Nephron (organoid): Measurements from ENCODE around the gene SLFN12.

Experiments
- H3K27ac Mint-ChIP-seq, 3 experiments: 2 replicates each; pipeline ENCODE4 v1.8.0; 2020; ENCODE audit warnings: mixed read lengths in 3 of 3, mild to moderate bottlenecking in 2 of 3, moderate library complexity in 1 of 3
- H3K27me3 Mint-ChIP-seq: 2 replicates; pipeline ENCODE4 v1.8.0; 2021; ENCODE audit warnings: low read depth, mild to moderate bottlenecking, moderate library complexity, mixed read lengths
- H3K36me3 Mint-ChIP-seq: 2 replicates; pipeline ENCODE4 v1.8.0; 2020; ENCODE audit warnings: low read depth, mixed read lengths
- H3K4me1 Mint-ChIP-seq: 2 replicates; pipeline ENCODE4 v1.8.0; 2020; ENCODE audit warnings: mixed read lengths
- H3K4me3 Mint-ChIP-seq, 3 experiments: 2 replicates each; pipeline ENCODE4 v1.8.0; 2020; ENCODE audit warnings: mild to moderate bottlenecking in 3 of 3, mixed read lengths in 3 of 3, moderate library complexity in 2 of 3
- H3K9me3 Mint-ChIP-seq: 2 replicates; pipeline ENCODE4 v1.8.0; 2020; ENCODE audit warnings: mixed read lengths
- CTCF ChIP-seq, 3 experiments: fragments of 200-600 bp; sonication (generic); IDR thresholded peaks; one replicate each; pipeline ENCODE4 v1.5.0; 2021; ENCODE audit warnings: antibody characterized with exemption in 3 of 3; ENCODE audit not compliant: unreplicated experiment in 3 of 3

Gene SLFN12

GRCh38 chr17:35377706-35378105 is 54.6 kb downstream of the SLFN12 start:
- Mint-ChIP-seq H3K27me3 (peaks cover 63% of the 10 kb centered on the region), H3K36me3 (no peaks in the 10 kb centered on the region), H3K9me3 (peaks cover 20% of the 10 kb centered on the region), H3K4me3 (no peak overlapping the region), H3K4me1 (peaks cover 15% of the 10 kb centered on the region), H3K27ac (no peak overlapping the region)
- no peak for TF ChIP-seq CTCF (IDR thresholded peaks at IDR 0.05; ENCODE audit: unreplicated experiment in 3 of 3)

- no peak overlapping the region for H3K27ac Mint-ChIP-seq
- no peaks in the 10 kb centered on the region for H3K36me3 Mint-ChIP-seq
- H3K4me3 Mint-ChIP-seq: peak overlapping the region in 1 of 3 experiments; percentile 19
- H3K9me3 Mint-ChIP-seq: peaks cover 14% of the 10 kb centered on the region
- TF ChIP-seq CTCF (IDR thresholded peaks at IDR 0.05; ENCODE audit: unreplicated experiment in 3 of 3): no peak
- H3K27me3 Mint-ChIP-seq: peaks cover 69% of the 10 kb centered on the region
- H3K4me1 Mint-ChIP-seq: peaks cover 17% of the 10 kb centered on the region
Measured at GRCh38 chr17:35377068-35377467, 55.2 kb downstream of the SLFN12 start.

- peaks cover 25% of the 10 kb centered on the region for H3K4me1 Mint-ChIP-seq
- no peaks in the 10 kb centered on the region for H3K36me3 Mint-ChIP-seq
- TF ChIP-seq CTCF (IDR thresholded peaks at IDR 0.05; ENCODE audit: unreplicated experiment in 3 of 3): no peak
- H3K4me3 Mint-ChIP-seq: peak overlapping the region in 2 of 3 experiments; percentile 69 to 77
- peaks cover 72% of the 10 kb centered on the region for H3K27me3 Mint-ChIP-seq
- H3K9me3 Mint-ChIP-seq: peaks cover 14% of the 10 kb centered on the region
- H3K27ac Mint-ChIP-seq: peak overlapping the region in 1 of 3 experiments; percentile 2
Measured at GRCh38 chr17:35376245-35376644, 56.1 kb downstream of the SLFN12 start.

GRCh38 chr17:35374766-35375344 is 57.4 kb downstream of the SLFN12 start:
- H3K4me3 Mint-ChIP-seq: peak overlapping the region; percentile 84 to 89 (median 87)
- peaks cover 82% of the 10 kb centered on the region for H3K27me3 Mint-ChIP-seq
- TF ChIP-seq CTCF (IDR thresholded peaks at IDR 0.05; ENCODE audit: unreplicated experiment in 3 of 3): no peak
- peak overlapping the region in 2 of 3 experiments; percentile 89 to 95 for H3K27ac Mint-ChIP-seq
- H3K9me3 Mint-ChIP-seq: peaks cover 22% of the 10 kb centered on the region
- peaks cover 26% of the 10 kb centered on the region for H3K4me1 Mint-ChIP-seq
- H3K36me3 Mint-ChIP-seq: no peaks in the 10 kb centered on the region

- TF ChIP-seq CTCF (IDR thresholded peaks at IDR 0.05; ENCODE audit: unreplicated experiment in 3 of 3): no peak
- Mint-ChIP-seq H3K36me3 (no peaks in the 10 kb centered on the region), H3K9me3 (peaks cover 27% of the 10 kb centered on the region), H3K4me3 (peak overlapping the region; percentile 84 to 89 (median 87)), H3K4me1 (peaks cover 26% of the 10 kb centered on the region), H3K27me3 (peaks cover 89% of the 10 kb centered on the region), H3K27ac (peak overlapping the region in 2 of 3 experiments; percentile 89 to 95)
Measured at GRCh38 chr17:35373984-35374765, 58.1 kb downstream of the SLFN12 start.
